ENCODE measurements around the gene EGR1.

The EGR1 gene
- 4.9 to 5.4 reads per million in 2 donors for total RNA-seq

DNA sequence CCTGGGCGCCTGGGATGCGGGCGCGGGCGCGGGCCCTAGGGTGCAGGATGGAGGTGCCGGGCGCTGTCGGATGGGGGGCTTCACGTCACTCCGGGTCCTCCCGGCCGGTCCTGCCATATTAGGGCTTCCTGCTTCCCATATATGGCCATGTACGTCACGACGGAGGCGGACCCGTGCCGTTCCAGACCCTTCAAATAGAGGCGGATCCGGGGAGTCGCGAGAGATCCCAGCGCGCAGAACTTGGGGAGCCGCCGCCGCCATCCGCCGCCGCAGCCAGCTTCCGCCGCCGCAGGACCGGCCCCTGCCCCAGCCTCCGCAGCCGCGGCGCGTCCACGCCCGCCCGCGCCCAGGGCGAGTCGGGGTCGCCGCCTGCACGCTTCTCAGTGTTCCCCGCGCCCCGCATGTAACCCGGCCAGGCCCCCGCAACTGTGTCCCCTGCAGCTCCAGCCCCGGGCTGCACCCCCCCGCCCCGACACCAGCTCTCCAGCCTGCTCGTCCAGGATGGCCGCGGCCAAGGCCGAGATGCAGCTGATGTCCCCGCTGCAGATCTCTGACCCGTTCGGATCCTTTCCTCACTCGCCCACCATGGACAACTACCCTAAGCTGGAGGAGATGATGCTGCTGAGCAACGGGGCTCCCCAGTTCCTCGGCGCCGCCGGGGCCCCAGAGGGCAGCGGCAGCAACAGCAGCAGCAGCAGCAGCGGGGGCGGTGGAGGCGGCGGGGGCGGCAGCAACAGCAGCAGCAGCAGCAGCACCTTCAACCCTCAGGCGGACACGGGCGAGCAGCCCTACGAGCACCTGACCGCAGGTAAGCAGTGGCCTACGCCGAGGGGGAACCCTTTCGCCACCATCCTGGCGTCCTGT is at the start of gene EGR1:
TSS of gene EGR1 (plus strand) at position 219 of the 864 bp plus-strand sequence. CDS start at position 502, 283 bp downstream.
- DNase-seq: peak; percentile 78

DNA sequence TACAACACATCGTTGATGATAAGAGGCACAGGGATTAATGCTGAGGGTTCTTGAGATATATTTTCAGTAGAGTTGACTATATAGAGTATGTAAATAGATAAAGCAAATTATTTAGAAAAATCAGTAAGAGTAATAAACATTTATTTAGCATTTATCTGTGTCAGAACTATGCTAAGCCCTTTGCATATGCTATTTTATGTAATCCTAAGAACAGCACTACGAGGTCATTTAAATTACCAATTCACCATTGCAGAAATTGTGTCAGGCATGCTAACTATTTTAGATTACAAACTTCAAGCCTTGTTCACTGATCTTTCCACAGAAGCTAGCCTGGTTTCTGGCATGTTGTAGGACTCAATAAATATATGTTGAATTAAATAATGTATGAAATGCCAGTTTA is 46.8 kb upstream of the EGR1 start:
- no peak for DNase-seq

DNA sequence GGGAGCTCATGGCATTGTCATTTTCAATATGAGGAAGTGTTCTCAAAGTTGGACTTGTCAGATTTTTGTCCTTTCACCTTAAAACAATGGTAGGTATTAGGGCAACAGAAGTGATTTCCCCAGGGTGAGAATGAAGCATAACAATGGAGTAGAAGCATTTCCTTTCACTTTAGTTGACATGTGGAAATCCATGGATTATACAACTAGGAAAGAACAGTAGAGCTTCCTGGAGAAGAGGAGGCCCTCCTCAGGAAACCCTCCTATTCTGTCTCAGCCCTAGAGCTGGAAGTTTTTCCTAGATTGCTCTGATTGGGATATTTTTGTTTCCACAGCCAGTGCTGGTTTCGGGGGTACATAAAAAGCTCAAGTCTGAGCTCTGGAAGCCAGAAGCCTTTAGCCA is 40.2 kb upstream of the EGR1 start:
- DNase-seq: no peak

- DNase-seq: no peak
Observed at GRCh38 chr5:138435943-138436342, 29.3 kb upstream of the EGR1 start.

- no peak for DNase-seq
Observed at GRCh38 chr5:138438003-138438723, 27.1 kb upstream of the EGR1 start.

GRCh38 chr5:138438724-138439476 is 26.4 kb upstream of the EGR1 start, which contains the start of gene REEP2:
Gene REEP2, plus strand, starts transcription at chr5:138439057. Its CDS starts 152 bp downstream, at chr5:138439209.
- DNase-seq: peak; percentile 51

DNA sequence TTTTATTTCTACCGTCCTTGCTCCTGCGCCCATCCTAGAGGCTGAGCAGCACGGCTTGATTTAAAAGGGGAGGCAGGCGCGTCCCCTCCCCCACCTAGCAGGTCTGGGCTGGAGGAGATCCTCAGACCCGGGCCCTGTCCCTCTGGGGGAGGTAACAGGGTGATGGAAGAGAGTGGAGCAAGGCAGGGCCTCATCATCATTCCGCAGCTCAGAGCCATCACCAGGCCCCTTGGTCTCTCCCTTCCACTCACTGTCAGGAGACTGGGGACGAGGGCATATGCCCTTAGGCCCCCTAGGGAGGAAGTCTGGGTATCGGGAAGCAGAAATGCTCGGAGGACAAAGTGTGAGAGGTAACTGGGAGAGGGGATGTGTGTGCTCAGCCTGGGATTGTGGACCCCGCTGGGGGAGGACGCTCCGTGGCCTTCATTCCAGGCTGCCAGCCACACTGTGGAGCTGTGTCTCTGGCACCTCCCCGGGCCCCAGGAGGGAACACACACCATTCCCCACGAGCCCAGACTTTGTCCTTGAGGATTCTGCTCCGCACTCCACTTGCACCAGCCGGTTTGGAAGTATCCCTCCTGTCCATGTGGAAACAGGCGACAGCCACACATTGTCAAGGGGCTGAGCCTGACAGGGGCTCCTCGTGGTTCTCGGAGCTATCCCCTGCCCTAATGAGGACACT is 25.7 kb upstream of the EGR1 start:
- no peak for DNase-seq

DNA sequence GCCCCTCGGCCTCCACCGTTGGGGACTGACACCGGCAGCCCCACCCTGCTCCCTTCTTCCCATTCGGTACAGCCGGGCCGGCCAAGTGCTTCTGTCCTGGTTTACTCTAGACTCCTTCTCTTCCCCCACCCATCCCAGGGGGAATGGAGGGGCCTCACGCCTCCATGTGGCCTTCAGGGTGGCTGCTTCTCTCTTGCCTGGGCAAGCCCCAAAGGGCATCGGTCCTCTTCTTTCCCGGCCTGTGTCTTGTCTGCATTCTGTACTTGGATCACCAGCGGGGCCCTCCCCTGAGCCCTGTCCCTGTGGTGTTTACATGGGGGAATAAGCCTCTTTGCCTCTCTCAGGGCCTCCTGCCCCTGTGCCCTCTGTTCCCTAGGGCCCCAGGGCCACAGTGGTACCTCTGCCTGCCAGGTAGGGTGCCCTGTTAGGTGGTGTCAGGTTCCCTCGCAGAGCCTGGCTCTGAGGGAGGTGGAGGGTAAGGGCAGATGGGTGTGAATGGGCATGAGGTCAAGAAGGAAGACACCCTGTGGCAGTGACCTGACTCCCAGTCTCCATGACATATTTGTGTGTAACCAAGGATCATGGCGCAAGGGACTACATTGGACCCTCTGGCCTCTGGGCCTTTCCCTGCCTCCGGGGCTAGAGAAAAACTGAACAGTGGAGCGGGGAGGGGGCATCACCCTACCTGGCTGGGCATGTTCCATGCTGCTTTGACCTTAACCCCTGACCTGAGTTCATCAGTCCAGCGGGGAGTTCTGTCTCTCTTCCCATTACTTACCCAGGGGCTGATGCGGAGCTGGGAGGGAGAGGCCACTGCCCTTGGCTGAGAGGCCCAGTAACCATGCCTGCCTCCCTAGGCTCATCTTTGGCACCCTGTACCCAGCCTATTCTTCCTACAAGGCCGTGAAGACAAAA is 24.9 kb upstream of the EGR1 start:
- DNase-seq: no peak

GRCh38 chr5:138441221-138441620 is 24.1 kb upstream of the EGR1 start:
- DNase-seq: no peak

DNA sequence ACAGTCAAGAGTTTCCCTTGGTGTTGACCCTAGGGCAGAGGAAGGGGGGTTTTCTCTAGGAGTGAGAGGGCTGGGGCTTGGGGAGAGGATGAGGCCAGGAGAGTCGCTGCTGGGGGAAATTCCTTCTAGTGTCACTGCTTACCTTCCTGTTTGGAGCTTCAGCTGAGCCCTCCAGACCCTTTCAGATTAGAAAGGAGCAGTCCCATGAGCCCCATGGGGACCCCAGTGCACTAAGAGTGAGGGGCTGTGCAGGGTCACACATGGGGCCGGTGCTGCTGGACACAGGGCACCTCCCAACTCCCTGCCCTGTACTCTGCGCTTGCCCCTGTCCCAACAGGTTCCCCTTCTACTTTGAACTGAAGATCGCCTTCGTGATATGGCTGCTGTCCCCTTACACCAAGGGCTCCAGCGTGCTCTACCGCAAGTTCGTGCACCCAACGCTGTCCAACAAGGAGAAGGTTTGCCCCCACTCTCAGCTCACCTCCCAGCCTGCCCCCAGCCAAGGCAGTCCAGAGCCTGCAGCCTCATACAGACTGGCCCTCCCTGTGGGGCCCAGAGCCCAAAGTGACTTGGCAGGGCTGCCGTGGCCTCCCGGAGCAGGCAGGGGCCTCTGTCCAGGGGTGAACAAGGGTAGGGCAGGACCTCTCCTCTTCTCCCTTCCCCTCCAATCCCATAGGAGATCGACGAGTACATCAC is 21.1 kb upstream of the EGR1 start:
- no peak for DNase-seq

DNA sequence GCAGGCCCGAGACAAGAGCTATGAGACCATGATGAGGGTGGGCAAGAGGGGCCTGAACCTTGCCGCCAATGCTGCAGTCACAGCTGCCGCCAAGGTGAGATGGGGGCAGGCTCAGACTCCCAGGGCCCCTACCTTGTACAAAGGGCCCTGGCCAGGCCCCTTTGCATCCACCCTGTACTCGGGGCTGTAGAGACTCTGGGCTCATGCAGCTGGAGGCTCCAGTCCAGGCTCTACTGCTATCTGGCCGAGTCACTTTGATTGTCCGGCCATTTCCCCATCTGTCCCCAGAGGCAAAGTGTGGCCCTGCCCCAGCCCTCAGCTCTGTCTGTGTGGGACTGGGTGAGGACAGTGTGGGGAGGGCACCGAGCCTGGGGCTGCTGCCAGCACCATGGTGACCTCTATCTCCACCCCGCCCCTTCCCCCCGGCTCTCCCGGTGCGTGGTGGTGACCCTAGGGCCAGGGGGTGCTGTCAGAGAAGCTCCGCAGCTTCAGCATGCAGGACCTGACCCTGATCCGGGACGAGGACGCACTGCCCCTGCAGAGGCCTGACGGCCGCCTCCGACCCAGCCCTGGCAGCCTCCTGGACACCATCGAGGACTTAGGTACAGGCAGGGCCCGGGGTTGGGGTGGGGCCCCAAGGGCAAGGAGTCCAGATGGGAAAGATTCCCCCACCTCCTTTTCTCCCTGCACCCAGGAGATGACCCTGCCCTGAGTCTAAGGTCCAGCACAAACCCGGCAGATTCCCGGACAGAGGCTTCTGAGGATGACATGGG is 20.3 kb upstream of the EGR1 start:
- no peak for DNase-seq

DNA sequence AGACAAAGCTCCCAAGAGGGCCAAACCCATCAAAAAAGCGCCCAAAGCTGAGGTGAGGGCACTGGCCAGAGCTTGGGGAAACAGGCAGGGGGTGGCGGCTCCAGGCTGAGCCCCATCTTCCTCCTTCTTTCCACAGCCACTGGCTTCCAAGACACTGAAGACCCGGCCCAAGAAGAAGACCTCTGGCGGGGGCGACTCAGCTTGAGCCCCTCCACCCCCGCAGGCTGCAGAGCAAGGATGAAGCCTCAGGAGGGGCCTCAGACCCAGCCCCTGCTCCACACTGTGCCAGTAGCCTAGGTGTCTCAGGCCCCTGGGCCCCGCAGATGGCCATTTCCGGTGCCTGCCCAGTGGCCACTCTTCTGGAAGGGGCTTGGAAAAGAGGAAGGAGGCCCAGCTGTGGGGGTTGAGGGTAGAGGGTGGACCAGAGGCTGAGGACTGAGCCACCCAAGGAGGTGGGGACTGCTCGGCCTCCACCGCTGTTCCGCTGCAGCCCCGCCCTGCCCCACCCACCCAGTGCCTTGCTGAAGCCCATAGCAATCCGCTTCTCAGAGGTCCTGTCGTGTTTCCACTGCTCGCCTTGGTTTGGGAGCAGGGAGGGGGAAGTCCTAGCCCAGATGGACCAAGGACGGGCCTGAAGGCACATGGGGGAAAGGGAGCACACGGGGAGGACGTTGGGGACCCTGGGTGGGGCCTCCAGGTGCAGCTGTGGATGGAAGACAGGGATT is 19.6 kb upstream of the EGR1 start:
- no peak for DNase-seq

DNA sequence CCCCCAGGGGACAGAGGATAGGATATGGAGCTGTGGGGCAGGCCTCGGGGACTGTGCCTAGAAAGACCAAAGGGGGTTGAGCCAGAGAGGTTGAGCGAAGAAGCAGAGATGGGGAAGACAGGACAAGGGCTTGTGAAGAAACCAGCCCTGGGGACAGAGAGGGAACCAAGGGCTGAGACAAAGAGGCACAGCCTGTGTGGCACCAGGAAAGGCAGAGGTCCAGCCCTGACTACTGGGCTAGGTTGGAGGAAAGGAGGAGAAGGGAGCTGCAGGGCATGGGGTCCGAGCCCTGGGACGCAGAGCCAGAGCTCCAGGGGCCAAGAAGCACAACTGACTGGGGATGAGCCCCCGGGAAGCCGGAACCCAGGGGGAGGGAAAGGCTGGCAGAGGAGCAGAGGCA is 17.2 kb upstream of the EGR1 start:
- no peak for DNase-seq

GRCh38 chr5:138448481-138449398 is 16.5 kb upstream of the EGR1 start:
- no peak for DNase-seq

DNA sequence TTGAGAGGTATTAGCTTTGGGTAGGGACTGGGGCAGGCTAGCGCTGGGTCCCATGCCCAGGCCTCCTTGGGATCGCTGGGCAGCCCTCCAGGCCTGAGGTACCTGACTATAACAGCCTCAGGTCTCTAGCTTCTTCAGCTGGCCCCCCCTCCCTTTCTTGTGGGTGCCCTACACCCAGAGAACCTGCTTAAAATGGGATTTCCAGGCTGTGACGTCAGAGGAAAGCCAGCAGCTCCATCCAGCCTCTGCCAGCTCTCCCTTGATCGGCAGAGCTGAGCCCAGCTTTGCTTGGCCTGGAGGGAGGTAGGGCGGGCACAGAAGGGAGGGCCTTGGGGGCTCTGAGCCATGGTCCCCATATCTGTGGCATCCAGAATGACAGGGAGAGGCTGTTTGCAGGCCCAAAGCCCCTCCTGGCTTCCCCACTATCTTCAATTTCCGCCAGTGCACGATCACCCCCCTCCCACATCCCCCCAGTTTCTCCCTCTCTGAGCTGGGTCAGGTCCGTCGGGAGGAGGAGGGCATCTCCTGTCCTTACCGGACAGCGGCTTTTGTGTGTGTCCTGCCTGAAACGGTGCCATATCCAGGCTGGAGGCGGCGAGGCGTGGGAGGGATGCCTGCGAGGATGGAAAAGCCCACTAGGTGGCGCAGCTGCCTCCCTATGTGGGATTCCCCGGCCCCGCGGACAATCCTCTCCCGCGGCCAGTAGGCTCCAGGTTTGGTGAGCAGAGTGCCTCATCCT is 15.6 kb upstream of the EGR1 start:
- peak; percentile 35 for DNase-seq

GRCh38 chr5:138450971-138451370 is 14.3 kb upstream of the EGR1 start:
- no peak for DNase-seq

GRCh38 chr5:138452720-138453119 is 12.6 kb upstream of the EGR1 start:
- no peak for DNase-seq
